Measurements from ENCODE around the gene FGD1. TPM values are rescaled to one million over a fixed set of nuclear protein-coding genes. Genes with fewer than 3 reads are reported as not detected.

The FGD1 gene
- total and polyA plus RNA-seq, 2 experiments from 2014 or later = 9.0 to 11.9 TPM

DNA sequence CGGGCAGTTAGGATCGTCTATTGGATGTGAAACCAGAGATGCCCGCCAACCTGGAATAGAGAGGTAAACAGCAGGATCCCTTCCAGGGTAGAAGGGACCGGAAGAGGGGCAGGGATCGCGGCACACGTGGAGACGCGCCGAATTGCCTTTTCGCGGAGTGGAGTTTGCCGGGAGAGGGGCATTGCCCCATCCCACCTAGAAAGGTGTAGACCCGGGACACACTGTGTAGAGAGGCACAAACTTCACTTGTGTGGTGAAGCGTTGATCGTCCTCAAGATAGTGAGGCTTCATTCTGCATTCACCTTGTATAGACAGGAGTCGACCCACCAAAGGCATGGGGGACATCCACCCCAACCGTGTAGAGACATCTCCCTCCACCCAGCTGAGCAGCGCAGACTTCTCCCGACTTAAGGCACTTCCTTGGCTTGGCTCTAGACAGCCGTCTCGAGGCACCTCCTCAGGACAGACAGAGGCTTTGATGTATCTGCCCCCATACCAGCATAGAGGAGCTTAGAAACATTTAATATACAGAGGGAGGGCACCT lies 34.4 kb upstream of the FGD1 start:
- peak overlapping the region; percentile 76 for H2AFZ ChIP-seq
- no peaks in the 10 kb centered on the region for H3K36me3 ChIP-seq (replicated peaks; ENCODE audit: insufficient read depth, low read depth)
- H3K27me3 ChIP-seq = no peaks in the 10 kb centered on the region
- H3K79me2 ChIP-seq = peaks cover 45% of the 10 kb centered on the region
- H3K4me3 ChIP-seq = peak overlapping the region; percentile 54
- H3K4me2 ChIP-seq = peak overlapping the region; percentile 74
- no peak for DNase-seq (ENCODE audit: low spot score)
- no peaks in the 10 kb centered on the region for H3K9me3 ChIP-seq (ENCODE audit: low read depth)
- H3K27ac ChIP-seq = peak overlapping the region; percentile 83
- H3K9me2 ChIP-seq (replicated peaks; ENCODE audit: insufficient read depth) = no peaks in the 10 kb centered on the region
- peaks cover 13% of the 10 kb centered on the region for H3K4me1 ChIP-seq (ENCODE audit: insufficient read depth)
- no peaks in the 10 kb centered on the region for H4K20me1 ChIP-seq (ENCODE audit: insufficient read depth, poor library complexity, severe bottlenecking)
- TF ChIP-seq, protein P1, sequence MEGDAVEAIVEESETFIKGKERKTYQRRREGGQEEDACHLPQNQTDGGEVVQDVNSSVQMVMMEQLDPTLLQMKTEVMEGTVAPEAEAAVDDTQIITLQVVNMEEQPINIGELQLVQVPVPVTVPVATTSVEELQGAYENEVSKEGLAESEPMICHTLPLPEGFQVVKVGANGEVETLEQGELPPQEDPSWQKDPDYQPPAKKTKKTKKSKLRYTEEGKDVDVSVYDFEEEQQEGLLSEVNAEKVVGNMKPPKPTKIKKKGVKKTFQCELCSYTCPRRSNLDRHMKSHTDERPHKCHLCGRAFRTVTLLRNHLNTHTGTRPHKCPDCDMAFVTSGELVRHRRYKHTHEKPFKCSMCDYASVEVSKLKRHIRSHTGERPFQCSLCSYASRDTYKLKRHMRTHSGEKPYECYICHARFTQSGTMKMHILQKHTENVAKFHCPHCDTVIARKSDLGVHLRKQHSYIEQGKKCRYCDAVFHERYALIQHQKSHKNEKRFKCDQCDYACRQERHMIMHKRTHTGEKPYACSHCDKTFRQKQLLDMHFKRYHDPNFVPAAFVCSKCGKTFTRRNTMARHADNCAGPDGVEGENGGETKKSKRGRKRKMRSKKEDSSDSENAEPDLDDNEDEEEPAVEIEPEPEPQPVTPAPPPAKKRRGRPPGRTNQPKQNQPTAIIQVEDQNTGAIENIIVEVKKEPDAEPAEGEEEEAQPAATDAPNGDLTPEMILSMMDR (IDR thresholded peaks at IDR 0.05; ENCODE audit: poor library complexity) = no peak
- TF ChIP-seq EZH2phosphoT487 (IDR thresholded peaks at IDR 0.05; ENCODE audit: low read depth, severe bottlenecking, unreplicated experiment) = no peak
- TF ChIP-seq EZH2 (IDR thresholded peaks at IDR 0.05; ENCODE audit: borderline replicate concordance) = no peak
- 29% methylated on average over 22 of the region's 22 CpGs for WGBS (ENCODE audit: low lambda C conversion rate, missing lambda C conversion rate)

DNA sequence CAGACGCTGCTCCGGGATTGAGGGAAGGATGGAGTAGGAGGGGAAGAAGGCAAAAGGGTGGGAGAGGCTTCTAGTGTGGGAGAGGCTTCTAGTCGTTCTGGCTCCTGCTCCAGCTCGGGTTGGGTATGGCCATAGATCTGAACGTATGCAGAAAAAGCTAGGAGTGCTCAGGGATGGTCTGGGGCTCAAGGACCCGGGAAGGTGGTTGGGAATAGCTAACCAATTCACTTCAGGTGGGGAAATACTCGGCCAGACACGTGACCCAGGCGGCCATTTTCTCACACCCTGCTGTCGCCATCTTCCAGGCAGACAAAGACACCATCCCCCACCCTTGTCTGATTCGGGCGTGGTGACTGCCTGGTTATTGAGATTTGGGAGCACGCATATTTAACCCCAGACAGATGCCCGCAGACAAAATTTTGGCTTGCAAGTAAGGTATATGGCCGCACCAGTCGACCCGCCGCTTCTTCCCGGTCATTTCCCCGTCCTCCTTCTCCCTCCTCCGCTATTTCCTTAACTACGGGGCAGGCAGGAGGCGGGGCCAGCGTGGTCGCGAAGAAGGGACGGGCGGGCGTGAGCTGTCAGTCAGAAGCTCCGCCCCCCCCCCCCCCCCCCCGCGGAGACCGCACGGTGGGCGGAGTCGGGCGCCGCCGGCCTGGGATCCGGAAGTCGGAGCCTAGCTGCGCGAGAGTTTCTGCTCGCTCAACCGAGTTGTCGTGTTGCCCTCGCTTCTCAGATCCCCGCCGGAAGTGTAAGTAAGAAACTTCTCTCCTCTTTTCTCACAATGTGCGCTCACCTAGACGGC lies 33.7 kb upstream of the FGD1 start, which contains the start of gene GNL3L:
TSS of gene GNL3L (plus strand) at position 668 of the 805 bp plus-strand sequence. CDS start 2,348 bp downstream, outside the sequence.
- Histone ChIP-seq H3K4me3 (peak within 1 kb of the TSS; percentile 54), H4K20me1 (ENCODE audit: insufficient read depth, poor library complexity, severe bottlenecking) (no peaks in the 10 kb centered on the region), H3K9me3 (ENCODE audit: low read depth) (no peaks in the 10 kb centered on the region), H3K36me3 (replicated peaks; ENCODE audit: insufficient read depth, low read depth) (no peaks in the 10 kb centered on the region), H3K4me2 (peak within 1 kb of the TSS; percentile 74), H3K4me1 (ENCODE audit: insufficient read depth) (peaks cover 13% of the 10 kb centered on the region), H3K27me3 (no peaks in the 10 kb centered on the region), H3K79me2 (peaks cover 40% of the 10 kb centered on the region), H2AFZ (peak within 1 kb of the TSS; percentile 76), H3K9me2 (replicated peaks; ENCODE audit: insufficient read depth) (no peaks in the 10 kb centered on the region), H3K27ac (peak within 1 kb of the TSS; percentile 97)
- 46% methylated on average over 45 of the region's 51 CpGs for WGBS (ENCODE audit: low lambda C conversion rate, missing lambda C conversion rate)
- no peak for TF ChIP-seq EZH2phosphoT487 (IDR thresholded peaks at IDR 0.05; ENCODE audit: low read depth, severe bottlenecking, unreplicated experiment)
- no peak for TF ChIP-seq EZH2 (IDR thresholded peaks at IDR 0.05; ENCODE audit: borderline replicate concordance)
- TF ChIP-seq, protein P1 (IDR thresholded peaks at IDR 0.05; ENCODE audit: poor library complexity) = no peak
- peak; percentile 87 for DNase-seq (ENCODE audit: low spot score)

DNA sequence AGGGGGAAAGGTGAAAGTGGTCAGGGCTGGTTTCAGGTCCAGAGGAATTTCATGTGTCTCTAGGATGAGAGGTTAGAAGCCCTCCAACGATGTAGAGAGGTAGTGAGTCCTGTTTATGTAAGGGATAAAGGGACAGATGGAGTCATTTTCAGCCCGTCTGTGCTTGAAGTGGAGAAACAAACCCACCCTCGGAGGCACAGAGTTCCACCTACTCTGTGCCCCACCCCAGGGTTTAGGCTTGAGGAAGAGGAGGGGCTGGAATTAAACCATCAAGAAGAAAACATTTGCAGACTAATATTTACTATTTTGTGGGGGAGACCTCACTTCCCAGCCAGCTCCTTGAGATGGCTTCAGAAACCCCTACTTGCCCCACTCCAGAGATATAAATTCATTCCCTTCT lies 33.1 kb upstream of the FGD1 start:
- Histone ChIP-seq H3K4me1 (ENCODE audit: insufficient read depth) (peaks cover 10% of the 10 kb centered on the region), H3K9me2 (replicated peaks; ENCODE audit: insufficient read depth) (no peaks in the 10 kb centered on the region), H3K36me3 (replicated peaks; ENCODE audit: insufficient read depth, low read depth) (no peaks in the 10 kb centered on the region), H3K79me2 (peaks cover 38% of the 10 kb centered on the region), H3K4me2 (peak overlapping the region; percentile 73), H3K27me3 (no peaks in the 10 kb centered on the region), H3K9me3 (ENCODE audit: low read depth) (no peaks in the 10 kb centered on the region), H3K4me3 (no peak overlapping the region), H4K20me1 (ENCODE audit: insufficient read depth, poor library complexity, severe bottlenecking) (no peaks in the 10 kb centered on the region), H2AFZ (peak overlapping the region; percentile 51), H3K27ac (peak overlapping the region; percentile 97)
- 38% methylated on average over 3 of the region's 3 CpGs for WGBS (ENCODE audit: low lambda C conversion rate, missing lambda C conversion rate)
- no peak for DNase-seq (ENCODE audit: low spot score)
- TF ChIP-seq EZH2phosphoT487 (IDR thresholded peaks at IDR 0.05; ENCODE audit: low read depth, severe bottlenecking, unreplicated experiment) = no peak
- TF ChIP-seq, protein P1 (IDR thresholded peaks at IDR 0.05; ENCODE audit: poor library complexity) = no peak
- no peak for TF ChIP-seq EZH2 (IDR thresholded peaks at IDR 0.05; ENCODE audit: borderline replicate concordance)
